ENCODE results near the gene B4GALNT1. TPM values are rescaled to one million over a fixed set of nuclear protein-coding genes. Genes with fewer than 3 reads are reported as not detected.

B4GALNT1 gene
- total and polyA plus RNA-seq, 10 of the 15 experiments (the other 5 are each of a cell fraction or from before 2014, with no cell fraction given), result 0.01 to 0.38 (median 0.14) TPM; not detected in 3

- Histone ChIP-seq H3K9me3 (replicated peaks; ENCODE audit: control insufficient read depth, insufficient read depth, low read length) (no peaks in the 10 kb centered on the region), H3K27me3 (replicated peaks in 1 of 2; ENCODE audit: control insufficient read depth in 2 of 2, insufficient read depth in 2 of 2, low read length in 1 of 2) (no peaks in the 10 kb centered on the region), H3K79me2 (ENCODE audit: control insufficient read depth, insufficient read depth, low read length) (peaks cover 7% of the 10 kb centered on the region), H3K9ac (ENCODE audit: control insufficient read depth, insufficient read depth, low read length) (peak overlapping the region; percentile 67), H3K4me3 (peak overlapping the region; percentile 98), H3K4me2 (ENCODE audit: control insufficient read depth, insufficient read depth) (peak overlapping the region; percentile 99), H3K36me3 (ENCODE audit: control insufficient read depth in 2 of 2, insufficient read depth in 2 of 2, low read length in 1 of 2) (no peaks in the 10 kb centered on the region), H3K27ac (ENCODE audit: control insufficient read depth, insufficient read depth) (no peak overlapping the region), H3K4me1 (ENCODE audit: control insufficient read depth, insufficient read depth, low read length) (peaks cover 4% of the 10 kb centered on the region; the same call in 1 of the 2 replicates), H4K20me1 (ENCODE audit: control insufficient read depth, insufficient read depth) (no peaks in the 10 kb centered on the region), H2AFZ (ENCODE audit: control insufficient read depth, low read depth, low read length) (peak overlapping the region; percentile 93; the same call in 1 of the 2 replicates)
- TF ChIP-seq JUND (IDR thresholded peaks at IDR 0.05; ENCODE audit: low read depth, low read length) (no peak), MLLT1 (IDR thresholded peaks at IDR 0.05) (peak; percentile 68; the same call in 1 of the 2 replicates)
- intact Hi-C loops (cut with micrococcal nuclease; ENCODE audit: unreplicated experiment) (loop anchor here (5.0 kb wide), 1 partner anchor 100 kb away; the partner anchor contains the start of gene OS9), in situ Hi-C loops (cut with MboI) (no loop called here)
- ATAC-seq (no peak), FAIRE-seq (no peak), DNase-seq (ENCODE audit: low read depth, low spot score) (no peak)
- ChIA-PET SMC1A (ENCODE audit: uncharacterized antibody, unreplicated experiment) (interaction anchor here (0.6 to 2.8 kb wide), 7 partner anchors 9 to 181 kb away, joined by 3 to 15 read pairs (median 5); no protein-coding TSS in a partner anchor), CTCF (interaction anchor here (0.6 to 5.1 kb wide), 8 partner anchors 9 to 189 kb away, joined by 3 to 52 read pairs (median 5); partner anchors contain the start of genes INHBE and OS9), RAD21 (ENCODE audit: unreplicated experiment) (interaction anchor here (2.3 kb wide), 1 partner anchor 23 kb away, joined by 8 read pairs; no protein-coding TSS in a partner anchor), POLR2A (interaction anchor here (0.9 to 2.0 kb wide), 5 partner anchors 14 to 71 kb away, joined by 3 to 9 read pairs (median 4); partner anchors contain the start of genes ARHGEF25 and DDIT3)
- WGBS (ENCODE audit: insufficient coverage, insufficient replicate concordance, low lambda C conversion rate, missing lambda C conversion rate), result 67% methylated on average over 10 of the region's 10 CpGs
- BruUV-seq (replicated peaks), result no TSS peak
These were observed 41.1 kb downstream of the B4GALNT1 start for GRCh38 chr12:57591782-57592325.
